ENCODE results near the gene ENC1.

ENC1 gene

GRCh38 chr5:74582853-74583252, 57.7 kb downstream of the ENC1 start:
- no peak overlapping the region for H3K4me3 ChIP-seq
- H3K9ac ChIP-seq (ENCODE audit: insufficient read length) = no peak overlapping the region
- no peaks in the 10 kb centered on the region for H3K36me3 ChIP-seq (ENCODE audit: insufficient read depth, low read length)
- H3K9me3 ChIP-seq (ENCODE audit: low read depth, low read length) = no peaks in the 10 kb centered on the region
- TF ChIP-seq FOXP2 (optimal IDR thresholded peaks at IDR 0.05; ENCODE audit: control extremely low read depth, extremely low read length, insufficient read depth) (no peak), EZH2 (IDR thresholded peaks at IDR 0.05) (no peak), POLR2AphosphoS5 (IDR thresholded peaks at IDR 0.05; ENCODE audit: borderline replicate concordance, low read depth, low read length) (no peak)
- H3K27ac ChIP-seq = no peak overlapping the region
- DNase-seq (ENCODE audit: low read depth, low spot score) = no peak

DNA sequence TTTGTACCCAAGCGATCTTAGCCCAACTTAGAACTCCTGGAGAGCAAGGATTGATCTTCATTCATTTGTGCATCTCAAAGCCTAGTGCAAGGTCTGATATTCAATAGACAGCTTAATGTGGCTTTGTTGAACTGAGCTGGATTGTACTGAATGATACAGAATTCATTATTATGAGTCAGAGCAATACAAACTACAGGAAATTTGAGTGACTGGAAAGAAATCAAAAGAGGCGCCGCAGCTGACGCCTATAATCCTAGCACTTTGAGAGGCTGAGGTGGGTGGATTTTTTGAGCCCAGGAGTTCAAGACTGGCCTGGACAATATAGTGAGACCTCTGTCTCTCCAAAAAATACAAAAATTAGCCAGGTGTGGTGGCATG, 58.6 kb downstream of the ENC1 start:
- TF ChIP-seq FOXP2 (optimal IDR thresholded peaks at IDR 0.05; ENCODE audit: control extremely low read depth, extremely low read length, insufficient read depth) (no peak), EZH2 (IDR thresholded peaks at IDR 0.05) (no peak), POLR2AphosphoS5 (IDR thresholded peaks at IDR 0.05; ENCODE audit: borderline replicate concordance, low read depth, low read length) (no peak)
- H3K9ac ChIP-seq (ENCODE audit: insufficient read length) = no peak overlapping the region
- H3K27ac ChIP-seq = no peak overlapping the region
- DNase-seq (ENCODE audit: low read depth, low spot score) = no peak
- H3K4me3 ChIP-seq = no peak overlapping the region
- H3K9me3 ChIP-seq (ENCODE audit: low read depth, low read length) = no peaks in the 10 kb centered on the region
- no peaks in the 10 kb centered on the region for H3K36me3 ChIP-seq (ENCODE audit: insufficient read depth, low read length)

- TF ChIP-seq FOXP2 (optimal IDR thresholded peaks at IDR 0.05; ENCODE audit: control extremely low read depth, extremely low read length, insufficient read depth) = no peak
- no peak for TF ChIP-seq POLR2AphosphoS5 (IDR thresholded peaks at IDR 0.05; ENCODE audit: borderline replicate concordance, low read depth, low read length)
- TF ChIP-seq EZH2 (IDR thresholded peaks at IDR 0.05) = no peak
- DNase-seq (ENCODE audit: low read depth, low spot score) = no peak
- Histone ChIP-seq H3K9me3 (ENCODE audit: low read depth, low read length) (no peaks in the 10 kb centered on the region), H3K9ac (ENCODE audit: insufficient read length) (no peak overlapping the region), H3K4me3 (no peak overlapping the region), H3K36me3 (ENCODE audit: insufficient read depth, low read length) (no peaks in the 10 kb centered on the region), H3K27ac (no peak overlapping the region)
Measured at GRCh38 chr5:74580729-74581109, 59.8 kb downstream of the ENC1 start.

GRCh38 chr5:74579215-74579614, 61.3 kb downstream of the ENC1 start:
- no peak overlapping the region for H3K4me3 ChIP-seq
- TF ChIP-seq FOXP2 (optimal IDR thresholded peaks at IDR 0.05; ENCODE audit: control extremely low read depth, extremely low read length, insufficient read depth) (no peak), POLR2AphosphoS5 (IDR thresholded peaks at IDR 0.05; ENCODE audit: borderline replicate concordance, low read depth, low read length) (no peak), EZH2 (IDR thresholded peaks at IDR 0.05) (no peak)
- H3K27ac ChIP-seq = no peak overlapping the region
- no peaks in the 10 kb centered on the region for H3K9me3 ChIP-seq (ENCODE audit: low read depth, low read length)
- no peak for DNase-seq (ENCODE audit: low read depth, low spot score)
- no peaks in the 10 kb centered on the region for H3K36me3 ChIP-seq (ENCODE audit: insufficient read depth, low read length)
- no peak overlapping the region for H3K9ac ChIP-seq (ENCODE audit: insufficient read length)

DNA sequence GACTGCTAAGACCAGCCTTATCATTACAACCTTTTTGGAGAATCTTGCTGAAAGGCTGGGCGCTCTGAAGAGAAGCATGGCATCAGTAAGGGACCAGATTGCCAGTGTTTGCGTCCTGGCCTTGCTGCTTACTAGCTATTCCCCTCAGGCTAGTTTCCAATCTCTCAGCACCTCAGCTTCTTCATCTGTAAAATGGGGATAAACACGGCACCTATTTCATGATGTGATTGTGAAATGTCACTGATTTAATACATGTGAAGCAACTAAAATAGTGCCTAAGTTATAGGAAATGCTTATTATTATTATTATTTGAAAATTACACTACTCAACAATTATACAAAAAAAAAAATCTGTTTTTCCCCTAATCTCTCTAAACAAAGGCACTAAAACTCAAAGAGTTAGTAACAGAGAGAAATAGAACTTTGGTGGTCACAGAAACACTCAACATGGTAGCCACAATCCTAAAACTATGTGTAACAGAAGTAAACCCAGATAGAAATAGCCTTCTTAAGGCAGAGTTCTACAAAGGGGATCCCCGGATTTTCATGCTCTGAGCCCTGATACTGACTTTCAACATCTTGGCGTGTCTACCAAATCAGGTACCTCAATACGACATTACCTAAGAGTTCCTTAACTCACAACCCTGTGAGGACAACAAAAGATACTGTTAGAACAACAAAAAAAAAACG, 62.0 kb downstream of the ENC1 start:
- Histone ChIP-seq H3K27ac (no peak overlapping the region), H3K9me3 (ENCODE audit: low read depth, low read length) (no peaks in the 10 kb centered on the region), H3K4me3 (no peak overlapping the region), H3K9ac (ENCODE audit: insufficient read length) (no peak overlapping the region), H3K36me3 (ENCODE audit: insufficient read depth, low read length) (no peaks in the 10 kb centered on the region)
- no peak for DNase-seq (ENCODE audit: low read depth, low spot score)
- no peak for TF ChIP-seq FOXP2 (optimal IDR thresholded peaks at IDR 0.05; ENCODE audit: control extremely low read depth, extremely low read length, insufficient read depth)
- no peak for TF ChIP-seq POLR2AphosphoS5 (IDR thresholded peaks at IDR 0.05; ENCODE audit: borderline replicate concordance, low read depth, low read length)
- no peak for TF ChIP-seq EZH2 (IDR thresholded peaks at IDR 0.05)
